ENCODE data around the gene EPHB1. TPM values are rescaled to one million over a fixed set of nuclear protein-coding genes. Genes with fewer than 3 reads are reported as not detected.

The EPHB1 gene
- total and polyA plus RNA-seq, 2 of the 13 experiments (the other 11 are each of a cell fraction or from before 2014, with no cell fraction given) = 0.07 to 0.21 TPM

DNA sequence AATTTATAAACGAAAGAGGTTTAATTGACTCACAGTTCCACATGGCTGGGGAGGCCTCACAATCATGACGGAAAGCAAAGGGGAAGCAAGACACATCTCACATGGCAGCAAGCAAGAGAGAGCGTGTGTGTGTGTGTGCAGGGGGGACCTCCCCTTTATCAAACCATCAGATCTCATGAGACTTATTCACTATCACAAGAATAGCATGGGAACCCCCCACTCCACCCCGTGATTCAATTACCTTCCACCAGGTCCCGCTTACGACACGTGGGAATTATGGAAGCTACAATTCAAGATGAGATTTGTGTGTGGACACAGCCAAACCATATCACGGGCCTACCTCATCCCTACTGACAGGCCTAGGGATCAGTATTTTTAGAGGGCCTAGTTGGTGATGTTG lies 3.1 kb upstream of the EPHB1 start:
- POLR2A ChIA-PET = no interaction called here
- Histone ChIP-seq H3K4me3 (replicated peaks in 1 of 3; ENCODE audit: insufficient read depth in 1 of 3, low read depth in 2 of 3, low read length in 3 of 3) (no peak overlapping the region), H3K27me3 (ENCODE audit: control insufficient read depth in 1 of 2, insufficient read depth in 2 of 2, low read length in 2 of 2) (peaks cover 0 to 17% of the 10 kb centered on the region in 2 experiments; a peak in 4 of 5 replicates), H3K27ac (ENCODE audit: extremely low read length, insufficient read depth, low read length) (no peak overlapping the region), H3K4me1 (ENCODE audit: insufficient read depth, low read length) (0 out of 2 replicates have a peak, but pooled peaks cover 6% of the 10 kb centered on the region), H2AFZ (ENCODE audit: low read length) (no peak overlapping the region), H4K20me1 (ENCODE audit: insufficient read depth, low read length) (no peaks in the 10 kb centered on the region), H3K9ac (ENCODE audit: insufficient read depth, low read depth, low read length) (no peak overlapping the region), H3K79me2 (ENCODE audit: insufficient read depth, low read length) (no peaks in the 10 kb centered on the region), H3K4me2 (ENCODE audit: low read depth, low read length) (no peak overlapping the region), H3K36me3 (replicated peaks in 1 of 2; ENCODE audit: control insufficient read depth in 1 of 2, insufficient read depth in 2 of 2, low read length in 2 of 2) (no peaks in the 10 kb centered on the region), H3K9me3 (ENCODE audit: low read length) (no peaks in the 10 kb centered on the region)
- BruUV-seq (replicated peaks) = no TSS peak
- intact Hi-C loops (cut with micrococcal nuclease; ENCODE audit: unreplicated experiment) (no loop called here), in situ Hi-C loops (cut with HindIII; ENCODE audit: extremely low pct_ligation_motif_present, low pct_unique_long_range_greater_than_20kb) (loop anchor here (10.0 kb wide), 2 partner anchors 713 to 1103 kb away; no protein-coding TSS in a partner anchor)
- WGBS (ENCODE audit: low lambda C conversion rate) = 6% methylated on average over 3 of the region's 8 CpGs
- no peak for ATAC-seq
- no peak for DNase-seq (ENCODE audit: low spot score)
- no peak for FAIRE-seq
- TF ChIP-seq KLF15 (CRISPR knock-in tag; IDR thresholded peaks at IDR 0.05; ENCODE audit: borderline replicate concordance) (no peak), CBX5 (CRISPR knock-in tag; IDR thresholded peaks at IDR 0.05; ENCODE audit: borderline replicate concordance) (no peak)
- CTCF ChIA-PET (ENCODE audit: low intra/inter-chr PET ratio, low total read pairs) = no interaction called here

DNA sequence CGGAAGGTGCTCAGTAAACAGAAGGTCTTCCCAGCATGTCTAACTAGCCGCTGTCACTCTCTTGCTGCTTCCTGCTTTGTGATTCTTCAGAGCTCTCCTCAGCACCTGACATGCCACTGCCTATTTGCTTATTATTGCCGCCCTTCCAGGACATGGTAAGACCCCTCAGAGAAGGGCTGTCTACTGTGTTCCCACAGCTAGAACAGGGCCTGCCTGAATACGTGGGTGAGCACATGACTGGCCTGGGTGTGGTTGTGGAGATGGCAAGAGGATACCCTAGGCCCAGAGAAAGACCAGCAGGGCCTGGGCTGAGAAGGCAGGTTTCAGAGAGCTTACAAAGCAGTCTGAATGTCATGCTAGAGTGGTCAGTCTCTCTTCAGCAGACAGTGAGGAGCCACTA lies 2.4 kb upstream of the EPHB1 start:
- H4K20me1 ChIP-seq (ENCODE audit: insufficient read depth, low read length) = no peaks in the 10 kb centered on the region
- H3K4me3 ChIP-seq (replicated peaks in 1 of 3; ENCODE audit: insufficient read depth in 1 of 3, low read depth in 2 of 3, low read length in 3 of 3) = no peak overlapping the region
- no peak for FAIRE-seq
- intact Hi-C loops (cut with micrococcal nuclease; ENCODE audit: unreplicated experiment) = no loop called here
- no peak overlapping the region for H2AFZ ChIP-seq (ENCODE audit: low read length)
- DNase-seq (ENCODE audit: low spot score) = no peak
- POLR2A ChIA-PET = no interaction called here
- CTCF ChIA-PET (ENCODE audit: low intra/inter-chr PET ratio, low total read pairs) = no interaction called here
- in situ Hi-C loops (cut with HindIII; ENCODE audit: extremely low pct_ligation_motif_present, low pct_unique_long_range_greater_than_20kb) = loop anchor here (10.0 kb wide), 2 partner anchors 712 to 1102 kb away; no protein-coding TSS in a partner anchor
- no peaks in the 10 kb centered on the region for H3K9me3 ChIP-seq (ENCODE audit: low read length)
- H3K4me1 ChIP-seq (ENCODE audit: insufficient read depth, low read length) = 0 out of 2 replicates have a peak, but pooled peaks cover 6% of the 10 kb centered on the region
- H3K79me2 ChIP-seq (ENCODE audit: insufficient read depth, low read length) = no peaks in the 10 kb centered on the region
- ATAC-seq = no peak
- peaks cover 0 to 25% of the 10 kb centered on the region in 2 experiments; a peak in 4 of 5 replicates for H3K27me3 ChIP-seq (ENCODE audit: control insufficient read depth in 1 of 2, insufficient read depth in 2 of 2, low read length in 2 of 2)
- H3K4me2 ChIP-seq (ENCODE audit: low read depth, low read length) = no peak overlapping the region
- 22% methylated on average over 4 of the region's 4 CpGs for WGBS (ENCODE audit: low lambda C conversion rate)
- H3K36me3 ChIP-seq (replicated peaks in 1 of 2; ENCODE audit: control insufficient read depth in 1 of 2, insufficient read depth in 2 of 2, low read length in 2 of 2) = no peaks in the 10 kb centered on the region
- no TSS peak for BruUV-seq (replicated peaks)
- no peak overlapping the region for H3K9ac ChIP-seq (ENCODE audit: insufficient read depth, low read depth, low read length)
- no peak overlapping the region for H3K27ac ChIP-seq (ENCODE audit: extremely low read length, insufficient read depth, low read length)
- TF ChIP-seq, protein P1, sequence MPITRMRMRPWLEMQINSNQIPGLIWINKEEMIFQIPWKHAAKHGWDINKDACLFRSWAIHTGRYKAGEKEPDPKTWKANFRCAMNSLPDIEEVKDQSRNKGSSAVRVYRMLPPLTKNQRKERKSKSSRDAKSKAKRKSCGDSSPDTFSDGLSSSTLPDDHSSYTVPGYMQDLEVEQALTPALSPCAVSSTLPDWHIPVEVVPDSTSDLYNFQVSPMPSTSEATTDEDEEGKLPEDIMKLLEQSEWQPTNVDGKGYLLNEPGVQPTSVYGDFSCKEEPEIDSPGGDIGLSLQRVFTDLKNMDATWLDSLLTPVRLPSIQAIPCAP (CRISPR knock-in tag; IDR thresholded peaks at IDR 0.05; ENCODE audit: low read depth) = no peak
- TF ChIP-seq ZNF775 (CRISPR knock-in tag; IDR thresholded peaks at IDR 0.05; ENCODE audit: borderline replicate concordance) (no peak), ZNF556 (CRISPR knock-in tag; IDR thresholded peaks at IDR 0.05; ENCODE audit: borderline replicate concordance) (no peak), MAFK (conservative IDR thresholded peaks at IDR 0.05 in 1 of 2, IDR thresholded peaks at IDR 0.05 in 1 of 2; ENCODE audit: low read length in 2 of 2) (no peak), SOX6 (IDR thresholded peaks at IDR 0.05) (no peak), SOX6 (CRISPR knock-in tag; IDR thresholded peaks at IDR 0.05) (no peak), ERF (CRISPR knock-in tag; IDR thresholded peaks at IDR 0.05) (no peak), ZNF777 (CRISPR knock-in tag; IDR thresholded peaks at IDR 0.05) (no peak), PTBP1 (IDR thresholded peaks at IDR 0.05; ENCODE audit: low read depth, low read length, poor library complexity, severe bottlenecking) (no peak), GATA4 (IDR thresholded peaks at IDR 0.05; ENCODE audit: borderline replicate concordance, low read depth) (no peak)
- TF ChIP-seq, protein P2, sequence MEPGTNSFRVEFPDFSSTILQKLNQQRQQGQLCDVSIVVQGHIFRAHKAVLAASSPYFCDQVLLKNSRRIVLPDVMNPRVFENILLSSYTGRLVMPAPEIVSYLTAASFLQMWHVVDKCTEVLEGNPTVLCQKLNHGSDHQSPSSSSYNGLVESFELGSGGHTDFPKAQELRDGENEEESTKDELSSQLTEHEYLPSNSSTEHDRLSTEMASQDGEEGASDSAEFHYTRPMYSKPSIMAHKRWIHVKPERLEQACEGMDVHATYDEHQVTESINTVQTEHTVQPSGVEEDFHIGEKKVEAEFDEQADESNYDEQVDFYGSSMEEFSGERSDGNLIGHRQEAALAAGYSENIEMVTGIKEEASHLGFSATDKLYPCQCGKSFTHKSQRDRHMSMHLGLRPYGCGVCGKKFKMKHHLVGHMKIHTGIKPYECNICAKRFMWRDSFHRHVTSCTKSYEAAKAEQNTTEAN (CRISPR knock-in tag; conservative IDR thresholded peaks at IDR 0.05) = no peak
- TF ChIP-seq, protein P3, sequence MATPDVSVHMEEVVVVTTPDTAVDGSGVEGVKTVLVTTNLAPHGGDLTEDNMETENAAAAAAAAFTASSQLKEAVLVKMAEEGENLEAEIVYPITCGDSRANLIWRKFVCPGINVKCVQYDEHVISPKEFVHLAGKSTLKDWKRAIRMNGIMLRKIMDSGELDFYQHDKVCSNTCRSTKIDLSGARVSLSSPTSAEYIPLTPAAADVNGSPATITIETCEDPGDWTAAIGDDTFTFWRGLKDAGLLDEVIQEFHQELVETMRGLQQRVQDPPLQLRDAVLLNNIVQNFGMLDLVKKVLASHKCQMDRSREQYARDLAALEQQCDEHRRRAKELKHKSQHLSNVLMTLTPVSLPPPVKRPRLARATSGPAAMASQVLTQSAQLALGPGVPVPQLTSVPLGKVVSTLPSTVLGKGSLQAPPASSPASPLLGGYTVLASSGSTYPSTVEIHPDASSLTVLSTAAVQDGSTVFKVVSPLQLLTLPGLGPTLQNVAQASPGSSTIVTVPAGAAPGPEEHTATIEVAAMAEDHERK (CRISPR knock-in tag; IDR thresholded peaks at IDR 0.05; ENCODE audit: low read depth) = no peak
